HG03108 (cell line): ENCODE data around the gene NRCAM.

Experiments used
- ATAC-seq: cut with Tn5 transposase; IDR thresholded peaks from one replicate; pipeline ENCODE4 v1.9.1; 2021; ENCODE audit warnings: moderate library complexity; ENCODE audit not compliant: unreplicated experiment

The NRCAM gene

DNA sequence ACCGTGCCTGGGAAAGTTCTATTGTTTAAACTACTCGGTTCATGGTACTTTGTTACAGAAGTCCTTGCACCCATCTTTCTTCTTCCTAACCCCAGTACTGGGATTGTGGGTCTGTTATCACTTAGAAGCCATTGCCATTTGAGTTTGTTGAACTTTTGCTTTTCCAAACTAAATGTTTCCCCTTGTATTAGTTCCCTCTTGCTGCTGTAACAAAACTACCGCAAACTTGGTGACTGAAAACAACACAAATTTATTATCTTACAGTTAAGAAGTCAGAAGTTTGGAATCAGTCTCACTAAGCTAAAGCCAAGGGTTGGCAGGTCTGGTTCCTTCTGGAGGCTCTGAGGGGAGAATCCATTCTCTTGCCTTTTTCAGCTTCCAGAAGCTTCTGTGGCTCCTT is 319.2 kb downstream of the NRCAM start:
- ATAC-seq = no peak

DNA sequence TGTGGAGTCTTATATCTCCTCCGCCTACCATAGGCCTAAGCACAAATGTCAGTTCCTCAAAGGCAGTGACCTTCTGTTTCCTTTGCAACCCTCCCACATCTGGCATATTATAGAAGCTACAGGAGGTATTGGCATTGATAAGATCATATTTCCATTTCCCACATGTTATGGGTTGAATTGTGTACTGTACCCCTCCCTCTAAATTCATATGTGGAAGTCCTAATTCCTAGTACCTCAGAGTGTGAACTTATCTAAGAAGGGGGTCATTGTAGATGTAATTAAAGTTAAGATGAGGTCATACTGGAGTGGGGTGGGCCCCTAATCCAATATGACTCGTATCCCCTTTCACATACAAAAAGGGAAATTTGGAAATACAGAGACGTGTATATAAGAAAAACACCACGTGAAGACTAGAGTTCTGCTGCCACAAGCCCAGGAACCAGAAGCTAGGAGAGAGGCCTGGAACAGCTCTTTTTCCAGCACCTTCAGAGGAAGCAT is 320.0 kb downstream of the NRCAM start:
- peak; percentile 13 for ATAC-seq

DNA sequence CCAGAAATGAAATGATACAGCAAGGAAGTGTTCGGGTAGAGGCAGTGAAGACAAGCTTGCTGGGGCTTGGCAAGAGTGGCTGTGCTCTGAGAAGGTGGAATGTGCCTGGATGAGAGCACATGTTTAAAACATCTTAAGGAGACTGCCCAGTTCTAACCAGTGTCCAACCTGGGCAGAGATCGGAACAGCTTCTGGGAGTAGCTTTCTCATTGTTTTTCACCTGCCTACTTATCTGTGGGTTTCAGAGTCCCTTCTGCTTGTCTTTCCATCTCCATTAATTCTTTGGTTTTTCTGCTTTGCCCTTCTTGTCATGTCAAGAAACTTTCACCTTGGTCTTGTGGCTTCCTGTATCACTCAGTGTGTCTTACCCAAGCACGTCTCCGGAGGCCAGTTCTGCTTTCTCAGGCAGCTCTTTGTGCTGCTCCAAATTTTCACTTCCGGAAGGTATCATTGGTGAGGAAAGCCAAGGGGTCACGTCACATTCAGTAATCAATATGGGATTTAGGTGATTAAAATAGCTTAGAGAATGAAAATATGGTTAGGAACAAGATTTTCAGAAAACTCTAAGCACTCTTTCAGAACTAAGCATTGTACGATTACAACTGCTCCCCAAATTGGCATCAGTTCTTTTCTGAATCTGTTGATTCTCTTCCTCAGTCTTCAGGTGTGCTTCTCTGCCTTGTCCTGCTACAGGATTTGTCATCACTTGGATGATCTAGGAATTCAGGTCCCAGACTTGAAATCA is 320.6 kb downstream of the NRCAM start:
- ATAC-seq = peak; percentile 97

DNA sequence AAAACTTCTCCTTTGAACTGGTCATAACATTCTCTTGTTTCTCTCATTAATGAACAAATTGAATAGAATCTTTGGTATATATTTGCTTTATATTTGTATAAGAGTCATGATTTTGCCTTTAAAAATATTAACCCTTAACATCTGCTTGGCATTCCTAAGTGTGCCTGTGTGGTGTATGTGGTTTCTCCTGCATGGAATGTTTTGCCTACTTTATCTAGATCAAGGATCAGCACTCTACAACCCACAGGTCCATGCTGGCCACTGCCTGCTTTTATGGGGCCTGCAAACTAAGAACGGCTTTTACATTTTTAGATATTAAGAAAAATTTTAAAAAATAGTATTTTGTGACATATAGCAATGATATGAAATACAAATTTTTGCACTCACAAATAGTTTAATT is 321.8 kb downstream of the NRCAM start:
- no peak for ATAC-seq

DNA sequence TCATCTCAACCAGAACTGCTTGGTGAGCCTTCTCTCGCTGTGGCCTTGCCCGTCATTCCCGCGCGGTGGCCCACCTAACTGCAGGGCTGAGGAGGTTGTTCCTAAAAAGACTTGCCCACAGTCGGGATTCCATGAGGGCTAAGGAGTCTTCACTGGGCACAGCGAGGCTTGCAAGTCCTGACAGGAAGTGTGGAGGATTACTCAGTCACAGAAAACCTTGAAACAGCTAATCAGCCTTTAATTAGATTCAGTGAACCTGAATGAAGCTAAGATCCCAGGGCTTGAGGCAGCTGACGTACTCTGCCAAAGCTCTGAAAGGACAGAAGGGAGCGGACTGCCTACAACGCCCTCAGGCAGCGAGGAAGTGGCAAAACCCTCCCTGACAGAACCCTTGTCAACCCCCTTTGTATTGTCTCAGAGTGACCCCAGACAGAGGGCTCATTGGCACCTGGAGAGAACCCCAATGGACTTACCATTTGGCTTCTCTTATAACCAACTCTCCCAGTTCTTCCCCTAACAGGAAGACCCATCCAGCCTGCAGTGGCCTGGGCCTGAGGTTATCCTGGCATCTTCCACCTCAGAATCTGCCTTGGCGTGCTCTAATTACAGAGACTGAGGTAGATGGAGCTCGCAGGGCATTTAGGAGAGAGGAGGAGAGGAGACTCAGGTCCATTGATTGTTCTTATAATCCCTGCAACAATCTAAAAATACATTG is 323.5 kb downstream of the NRCAM start:
- no peak for ATAC-seq

DNA sequence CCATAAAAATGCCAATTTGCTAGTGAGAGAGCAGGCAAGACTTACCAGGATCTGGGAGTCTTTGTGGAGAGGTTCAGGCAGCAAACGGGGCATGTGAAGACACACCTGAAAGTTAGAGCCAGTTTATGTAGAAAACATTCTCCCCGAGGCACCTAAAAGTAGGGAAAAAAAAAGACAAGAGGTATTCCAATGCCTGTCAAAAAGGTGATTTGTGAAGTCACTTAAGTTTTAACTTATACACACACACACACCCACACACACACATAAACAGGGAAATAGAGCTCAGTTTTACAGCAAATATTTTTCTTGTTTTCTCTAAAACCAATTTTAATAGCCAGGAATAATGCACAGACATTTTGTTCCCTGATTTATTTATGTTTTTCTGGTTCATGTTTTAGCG is 326.0 kb downstream of the NRCAM start, which contains the start of gene LAMB4:
TSS of gene LAMB4 (minus strand) at position 101 of the 400 bp plus-strand sequence. CDS start 7,197 bp downstream, outside the sequence.
- no peak for ATAC-seq

DNA sequence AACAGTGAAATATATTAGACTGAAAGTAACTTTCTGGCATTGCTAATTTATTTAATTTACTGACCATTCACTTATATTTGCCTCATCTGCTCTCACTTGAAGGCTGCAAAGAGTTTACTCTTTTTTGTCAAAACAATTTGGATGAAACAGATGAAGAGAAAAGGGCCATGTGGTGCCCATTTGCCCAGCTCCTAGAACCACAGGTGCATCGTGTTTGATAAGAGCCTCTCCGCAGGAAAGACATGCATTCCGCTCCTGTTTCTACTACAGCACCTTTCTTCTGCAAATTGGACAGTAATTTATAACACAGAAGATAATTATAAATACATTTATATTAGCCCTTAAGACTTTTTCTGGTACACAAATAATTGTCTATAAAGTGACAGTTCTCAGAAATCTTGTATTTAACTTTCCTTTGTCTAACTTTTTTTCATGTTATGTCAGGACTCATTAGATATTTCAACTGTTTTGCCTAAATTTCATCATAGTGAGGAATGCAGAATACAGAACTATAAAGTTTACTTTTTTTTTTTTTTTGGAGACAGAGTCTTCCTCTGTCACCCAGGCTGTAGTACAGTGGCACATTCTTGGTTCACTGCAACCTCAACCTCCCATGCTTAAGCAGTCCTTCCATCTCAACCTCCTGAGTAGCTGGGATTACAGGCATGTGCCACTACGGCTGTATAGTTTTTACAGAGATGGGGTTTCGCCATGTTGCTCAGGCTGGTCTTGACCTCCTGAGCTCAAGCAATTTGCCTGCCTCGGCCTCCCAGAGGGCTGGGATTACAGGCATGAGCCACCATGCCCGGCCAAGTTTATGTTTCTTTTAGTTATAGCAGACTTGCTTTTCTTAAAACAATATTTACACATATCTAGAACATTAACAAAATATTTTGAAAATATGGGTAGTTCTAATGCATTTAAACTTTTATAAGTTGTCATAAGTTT is 326.9 kb downstream of the NRCAM start:
- no peak for ATAC-seq

DNA sequence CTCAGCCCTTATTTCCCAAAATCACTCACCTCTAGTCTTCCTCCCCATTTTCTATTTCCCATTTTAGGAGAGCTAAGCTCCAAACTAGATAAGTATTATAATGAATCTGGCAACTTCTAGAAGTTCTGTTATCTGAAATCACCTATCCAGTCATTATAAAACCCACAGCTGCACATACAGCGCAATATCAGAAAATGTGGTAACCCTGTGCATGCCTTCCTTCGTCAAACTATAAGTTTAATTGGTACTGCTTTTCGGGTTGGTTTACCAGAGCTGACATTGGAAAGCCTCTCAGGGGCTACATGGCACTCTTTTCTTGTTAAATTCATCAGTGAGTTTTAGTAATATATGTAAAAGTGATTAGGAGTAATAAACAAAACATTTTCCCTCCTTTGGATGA is 327.7 kb downstream of the NRCAM start:
- no peak for ATAC-seq

DNA sequence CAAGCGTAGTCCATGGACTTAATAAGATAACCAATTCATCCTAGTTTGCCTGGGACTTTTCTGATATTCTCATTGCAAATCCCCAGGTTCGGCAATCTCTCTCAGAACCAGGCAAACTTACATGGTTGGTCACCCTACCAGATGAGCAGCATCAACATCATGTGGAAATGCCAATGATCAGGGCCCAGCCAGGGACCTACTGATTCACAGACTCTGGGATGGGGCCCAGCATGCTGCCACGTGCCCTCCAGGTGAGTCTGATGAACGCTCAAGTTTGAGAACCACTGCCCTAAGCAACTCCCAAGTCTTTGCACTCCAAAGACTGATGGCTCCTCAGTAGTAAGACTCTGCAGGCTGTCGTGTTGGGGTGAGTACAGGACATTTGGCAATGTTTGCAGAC is 328.8 kb downstream of the NRCAM start:
- no peak for ATAC-seq

DNA sequence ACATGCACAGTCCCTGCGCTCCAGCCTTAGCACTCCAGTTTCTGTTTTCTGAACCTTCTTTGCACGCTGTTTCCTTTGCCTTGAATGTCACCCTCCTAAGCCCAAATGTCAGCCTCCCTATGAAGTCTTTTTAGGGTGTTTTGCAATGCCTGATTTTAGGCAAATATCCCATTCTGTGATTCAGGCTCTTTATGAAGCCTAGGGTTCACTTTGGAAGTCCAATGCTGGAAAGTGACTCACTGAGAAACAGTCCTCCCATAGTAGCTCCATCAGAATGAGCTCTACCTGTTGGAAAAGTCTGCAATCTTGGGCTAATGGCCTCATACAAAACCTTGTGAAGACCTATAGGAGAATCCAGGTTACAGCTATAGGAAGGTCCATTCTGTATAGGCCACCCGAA is 331.4 kb downstream of the NRCAM start:
- ATAC-seq = no peak

DNA sequence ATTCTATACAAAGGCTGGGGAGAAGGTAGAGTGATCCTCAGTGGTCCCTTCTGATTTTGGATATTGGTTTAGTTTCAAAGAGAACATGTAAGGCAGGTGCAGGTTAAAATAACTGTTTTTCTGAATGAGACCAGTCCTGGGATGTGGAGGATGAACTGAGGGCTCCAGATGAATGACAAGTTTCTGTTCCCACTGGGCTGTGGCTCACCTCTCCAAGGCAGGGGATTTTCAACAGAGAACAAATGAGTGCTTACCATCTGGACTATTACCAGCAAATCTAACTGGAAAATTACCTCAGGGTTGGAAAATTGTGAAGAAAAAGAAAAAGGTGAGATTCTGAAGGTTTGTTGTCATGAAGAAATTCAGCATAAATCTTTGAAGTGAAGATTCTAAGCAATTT is 334.1 kb downstream of the NRCAM start:
- ATAC-seq = no peak

DNA sequence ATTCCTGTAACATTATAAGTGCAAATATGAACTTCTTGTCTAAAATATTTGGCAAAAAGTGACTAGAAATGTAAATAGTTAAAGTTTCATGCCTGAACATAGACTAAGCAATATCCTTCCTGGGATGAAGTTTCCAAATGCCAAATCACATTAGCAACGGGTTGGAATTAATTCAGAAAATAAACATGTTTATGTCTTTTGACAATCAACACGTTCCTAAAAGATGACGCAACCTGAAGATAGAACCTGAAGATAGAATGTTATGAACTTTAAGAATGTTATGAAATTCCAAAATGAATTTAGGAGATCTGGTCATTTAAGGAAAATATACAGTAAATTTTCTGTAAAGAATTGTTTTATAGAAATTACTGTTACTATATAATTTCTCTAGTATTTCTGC is 335.3 kb downstream of the NRCAM start:
- no peak for ATAC-seq

DNA sequence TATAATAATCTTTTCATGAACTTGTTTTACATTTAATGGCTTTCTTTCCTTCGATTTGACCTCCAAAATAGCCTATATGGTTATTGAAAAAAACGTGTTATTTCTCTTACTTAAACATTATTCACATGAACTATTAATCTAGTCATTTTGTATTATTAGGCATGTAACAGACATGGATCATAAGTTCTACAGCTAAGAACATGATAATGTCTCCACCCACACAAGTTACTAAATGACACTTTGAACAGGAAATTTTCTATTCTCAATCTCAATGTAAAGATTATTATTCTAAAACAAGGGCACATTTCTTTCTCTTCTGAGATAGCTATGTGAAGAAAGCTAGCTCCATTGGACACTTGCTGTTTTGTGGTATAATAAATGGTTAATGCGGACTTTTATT is 336.0 kb downstream of the NRCAM start:
- no peak for ATAC-seq

DNA sequence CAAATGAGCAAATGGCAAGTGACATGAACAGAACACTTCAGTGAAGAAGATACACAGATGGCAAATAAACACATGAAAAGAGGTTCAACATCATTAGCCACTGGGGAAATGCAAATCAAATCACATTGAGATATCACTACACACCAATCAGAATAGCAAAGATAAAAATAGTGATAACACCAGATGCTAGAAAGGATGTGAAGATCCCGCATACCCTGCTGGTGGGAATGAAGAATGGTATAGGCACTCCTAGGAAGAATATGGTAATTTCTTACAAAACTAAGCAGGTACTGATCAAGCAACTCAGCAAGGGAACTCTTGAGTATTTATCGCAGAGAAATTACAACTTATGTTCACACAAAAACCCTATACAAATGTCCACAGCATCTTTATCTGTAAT is 337.3 kb downstream of the NRCAM start:
- ATAC-seq = no peak

DNA sequence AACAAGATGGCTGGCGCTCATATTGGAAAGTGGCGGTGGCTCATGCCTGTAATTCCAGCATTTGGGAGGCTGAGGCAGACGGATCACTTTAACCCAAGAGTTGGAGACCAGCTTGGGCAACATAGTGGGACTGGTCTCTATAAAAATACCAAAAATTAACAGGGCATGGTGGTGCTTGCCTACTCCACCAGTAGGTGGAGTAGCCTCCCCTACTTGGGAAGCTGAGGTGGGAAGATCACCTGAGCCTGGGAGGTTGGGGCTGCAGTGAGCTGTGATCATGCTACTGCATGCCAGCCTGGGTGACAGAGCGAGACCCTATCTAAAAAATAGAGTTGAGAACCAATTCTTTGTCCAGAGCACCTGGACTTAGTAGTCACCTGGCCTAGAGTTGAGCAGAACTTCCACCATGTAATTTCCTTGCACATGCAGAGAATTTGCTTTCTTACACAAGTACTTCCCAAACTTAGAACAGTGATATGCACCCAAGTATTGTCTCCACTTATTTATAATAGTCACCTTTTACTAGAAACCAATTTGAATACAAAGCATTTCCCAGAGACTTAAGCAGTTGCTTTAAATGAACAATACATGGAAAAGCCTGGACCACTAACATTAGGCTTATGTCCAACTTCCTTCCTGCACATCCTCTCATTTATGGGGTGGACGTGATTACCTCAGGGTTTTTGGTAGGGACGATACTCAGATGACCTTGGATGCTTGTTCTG is 342.0 kb downstream of the NRCAM start:
- no peak for ATAC-seq

DNA sequence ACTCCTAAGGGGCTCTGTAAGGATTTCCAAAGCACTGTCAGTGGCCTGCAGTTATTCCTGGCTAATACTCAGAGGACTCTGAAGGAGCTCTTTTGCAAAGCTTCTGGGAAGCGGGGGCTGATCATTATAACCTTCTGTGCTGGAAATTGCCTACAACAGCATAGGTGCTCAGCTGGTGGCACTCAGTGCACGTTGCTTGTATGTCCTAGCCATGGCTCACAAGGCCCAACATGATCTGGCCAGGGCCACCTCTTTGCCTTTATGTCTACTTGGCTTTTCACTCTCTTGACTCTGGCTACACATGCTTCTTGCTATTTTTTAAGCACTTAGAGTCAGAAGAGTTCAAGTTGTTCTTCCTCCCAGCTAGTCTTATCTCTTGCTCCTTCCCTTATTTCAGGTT is 343.6 kb downstream of the NRCAM start:
- no peak for ATAC-seq

DNA sequence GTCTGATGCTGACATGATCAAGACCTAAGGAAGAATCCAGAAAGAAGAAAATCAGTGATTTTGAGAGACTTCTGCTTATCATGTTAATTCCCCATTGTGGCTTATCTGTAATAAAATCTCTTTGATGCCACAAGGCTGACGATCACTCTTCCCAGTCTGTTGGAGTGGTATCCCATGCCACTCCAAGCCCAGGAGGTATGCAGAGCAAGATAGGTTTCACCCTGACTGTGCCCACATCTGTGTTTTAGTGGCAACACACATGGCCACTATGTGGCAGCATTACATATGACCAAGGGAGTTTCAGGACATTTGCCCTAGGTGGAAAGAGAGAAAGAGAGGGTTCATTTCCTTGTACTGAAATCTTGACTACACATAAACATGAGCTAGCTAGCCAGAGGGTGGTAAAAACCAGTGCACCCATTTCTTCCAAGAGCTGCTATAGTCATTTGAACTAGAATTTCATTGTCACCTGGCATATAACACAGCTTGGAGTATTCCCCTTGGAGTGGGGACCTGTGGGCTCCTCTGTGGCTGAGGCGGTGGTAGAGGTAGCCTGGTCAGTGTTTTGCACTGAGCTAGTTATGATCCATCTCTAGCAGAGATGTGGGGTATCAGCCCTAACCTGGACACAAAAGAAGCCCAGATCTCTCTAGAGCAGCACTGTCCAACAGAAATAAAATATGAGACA is 346.9 kb downstream of the NRCAM start:
- no peak for ATAC-seq

DNA sequence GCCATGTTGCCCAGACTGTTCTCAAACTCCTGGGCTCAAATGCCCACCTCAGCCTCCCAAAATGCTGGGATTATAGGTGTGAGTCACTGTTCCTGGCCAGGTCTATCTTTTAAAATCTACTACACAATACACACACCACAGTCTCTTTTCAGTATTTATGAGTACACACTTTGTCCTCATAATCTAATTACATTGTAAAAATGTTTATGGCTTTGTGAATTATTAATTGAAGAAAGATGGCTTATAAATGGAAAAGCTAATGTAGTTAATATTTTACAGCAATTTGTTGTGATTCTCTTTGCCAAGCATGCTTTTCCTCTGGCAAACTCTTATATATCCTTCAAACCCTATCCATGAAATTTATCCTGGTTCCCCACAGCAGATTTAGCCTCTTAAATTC is 348.1 kb downstream of the NRCAM start:
- no peak for ATAC-seq

DNA sequence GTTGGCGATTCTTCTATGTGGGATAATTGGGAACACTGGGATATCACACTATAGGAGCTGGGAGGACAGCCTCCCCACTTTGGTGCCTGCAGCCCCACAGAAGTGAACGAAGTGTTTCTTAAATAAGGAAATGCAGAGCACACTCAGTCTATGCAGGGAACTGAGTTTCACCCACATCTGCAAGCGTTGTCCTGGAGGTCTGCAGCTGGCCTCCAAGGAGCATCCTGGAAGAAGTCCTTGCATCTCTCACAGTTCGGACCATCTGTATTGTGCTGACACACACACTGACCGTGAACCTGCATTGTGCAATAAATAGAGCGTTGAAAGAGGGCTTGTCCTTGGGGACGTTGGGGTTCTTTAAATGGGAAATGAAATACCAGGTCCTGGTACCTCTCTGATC is 351.9 kb downstream of the NRCAM start:
- no peak for ATAC-seq
